RPMI7951 (cell line): ENCODE results near the gene DNAJC15. TPM values are rescaled to one million over a fixed set of nuclear protein-coding genes. Genes with fewer than 3 reads are reported as not detected.

Experiments
- DNase-seq: peaks from one replicate; pipeline ENCODE4 v3.0.0-alpha.2; 2012; ENCODE audit warnings: low read depth
- total RNA-seq: library from RNA; depleted of rRNA; stranded (reverse); fragments of >200 nt; shearing (Covaris generic); gene quantifications from 2 replicates; pipeline ENCODE4 v1.2.3, GENCODE V29; 2014

DNAJC15 gene
- total RNA-seq, 1 experiment from 2014 or later, result 54.5 TPM

DNA sequence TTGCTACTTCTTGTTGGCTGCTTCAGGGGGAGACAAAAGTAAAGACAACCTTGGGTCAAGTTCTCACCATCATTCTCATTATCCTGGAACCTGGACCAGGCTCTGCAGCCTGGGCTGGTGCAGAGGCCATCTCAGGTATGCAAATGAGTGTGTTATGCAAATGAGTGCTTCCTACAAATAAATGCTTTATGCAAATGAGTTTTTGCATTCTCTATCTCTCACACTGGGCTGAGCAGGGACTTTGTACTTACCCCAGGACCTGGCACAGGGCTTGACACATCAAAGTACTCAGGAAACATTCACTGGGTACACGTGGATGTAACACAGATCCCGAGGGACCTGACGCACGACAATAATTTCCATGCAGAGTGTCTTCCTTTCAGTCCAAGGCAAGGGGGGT is 103.0 kb downstream of the DNAJC15 start:
- no peak for DNase-seq

DNA sequence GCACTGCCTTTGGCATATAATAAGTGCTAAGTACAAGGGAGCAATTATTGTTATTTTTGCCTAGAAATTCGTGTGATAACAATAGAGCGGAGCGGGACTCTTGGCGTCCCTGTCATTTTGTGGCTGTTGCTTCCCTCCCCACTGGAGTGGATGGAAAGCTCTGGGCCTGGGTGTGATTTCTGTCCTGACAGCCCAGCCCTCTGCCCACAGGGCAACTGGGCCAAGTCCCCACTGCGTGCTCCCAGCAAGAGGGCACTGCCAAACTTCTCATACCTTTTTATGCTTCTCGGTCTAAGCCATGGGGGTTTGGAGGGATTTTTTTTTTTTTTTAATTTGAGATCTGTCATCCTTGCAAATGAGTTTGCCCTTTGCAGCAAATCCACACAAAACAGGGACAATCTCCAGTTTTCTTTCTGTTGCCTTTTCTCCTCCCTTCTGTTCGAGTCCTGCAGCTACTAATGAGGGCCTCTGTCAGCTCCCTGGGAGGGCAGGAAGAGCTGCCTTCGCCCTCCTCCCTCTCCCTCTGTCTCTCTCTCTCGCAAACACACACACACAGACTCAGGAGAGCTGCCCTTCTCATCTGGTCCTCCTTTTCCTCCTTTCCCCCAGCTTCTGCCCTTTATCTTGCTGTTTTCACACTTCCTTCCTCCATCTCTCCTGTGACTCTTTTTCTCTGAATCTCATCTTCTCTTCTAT is 103.9 kb downstream of the DNAJC15 start:
- DNase-seq, result no peak

DNA sequence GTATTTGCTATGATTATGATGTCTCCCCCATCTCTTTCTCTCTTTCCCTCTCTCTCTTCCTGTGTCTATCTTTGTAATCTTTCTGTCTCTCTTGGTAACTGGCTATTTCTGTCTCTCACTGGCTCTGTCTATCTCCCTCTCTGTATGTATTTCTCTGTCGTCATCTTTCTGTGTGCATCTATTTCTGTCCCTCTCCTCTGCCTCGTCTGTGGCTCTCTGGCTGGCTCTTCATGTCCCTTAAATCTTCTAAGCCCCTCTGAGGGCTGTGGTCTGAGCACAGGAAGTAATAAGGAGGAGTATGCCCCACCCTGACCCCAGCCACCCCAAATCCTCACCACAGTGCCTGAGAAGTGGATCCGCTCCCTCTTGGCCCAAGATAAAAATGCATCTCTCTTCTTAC is 104.4 kb downstream of the DNAJC15 start:
- DNase-seq, result no peak

DNA sequence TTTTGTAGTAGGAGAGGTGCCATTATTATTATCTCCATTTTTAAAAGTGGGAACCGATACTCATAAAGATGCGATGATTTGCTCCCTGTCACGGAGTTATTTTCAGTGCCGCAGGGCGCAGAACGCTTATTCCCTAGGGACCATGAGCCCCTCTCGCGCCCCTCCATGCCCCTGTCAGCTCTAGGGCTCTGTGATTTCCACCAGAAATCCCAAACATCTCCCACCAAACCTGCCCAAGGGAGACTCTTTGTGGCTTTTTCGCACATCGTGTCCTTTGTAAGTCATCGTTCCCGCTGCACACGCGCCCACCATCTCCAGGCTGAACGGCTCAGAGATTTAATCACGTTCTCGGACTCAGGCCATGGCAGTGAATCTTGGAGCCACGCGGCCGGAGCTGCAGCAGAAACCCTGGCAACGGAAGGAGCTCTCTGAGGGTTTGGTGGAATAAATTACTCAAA is 105.1 kb downstream of the DNAJC15 start:
- DNase-seq, result no peak

DNA sequence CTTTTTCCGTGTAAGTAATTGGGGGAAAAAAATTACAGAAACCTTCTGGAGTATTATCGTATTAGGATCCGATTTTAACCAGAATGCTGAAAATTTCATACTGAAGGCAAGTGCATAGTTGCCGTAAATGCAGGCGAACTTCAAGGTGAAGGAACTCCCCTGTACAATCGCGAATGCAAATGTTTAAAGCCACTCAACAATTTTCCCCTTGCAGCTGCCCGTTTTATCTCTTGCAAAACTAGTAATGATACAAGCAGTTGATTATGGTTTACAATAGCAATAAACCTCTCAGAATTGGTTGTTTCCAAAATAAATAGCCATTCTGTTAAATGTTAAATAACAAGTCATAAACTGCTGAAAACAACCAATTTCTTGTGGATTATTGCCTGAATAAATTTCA is 105.7 kb downstream of the DNAJC15 start:
- no peak for DNase-seq

DNA sequence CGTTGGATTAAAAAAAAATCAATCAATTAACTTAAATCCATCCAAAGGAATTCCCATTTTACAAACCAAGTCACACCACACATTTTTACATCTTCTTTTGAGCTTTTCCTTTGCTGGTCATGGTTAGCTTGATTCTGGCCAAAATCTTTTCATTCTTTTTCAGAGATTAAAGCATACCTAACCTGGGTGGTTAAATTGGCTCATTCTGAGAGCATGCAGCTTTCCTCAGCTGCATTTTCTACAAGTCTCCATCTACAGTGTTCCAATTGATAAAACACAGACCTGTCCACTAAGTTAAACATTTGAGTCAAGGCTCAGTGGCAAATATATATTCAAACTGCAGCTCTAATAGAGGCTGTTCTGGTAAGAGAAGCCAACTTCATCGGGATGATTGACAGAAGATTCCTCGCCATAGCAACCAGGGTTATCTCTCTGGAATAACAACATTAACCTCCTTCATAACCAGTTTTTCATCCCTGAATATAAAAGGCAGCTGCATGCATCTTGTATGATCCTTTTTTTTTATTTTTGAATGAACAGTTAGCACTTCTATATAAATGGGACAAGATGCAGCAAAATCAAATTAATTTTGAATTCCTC is 106.2 kb downstream of the DNAJC15 start:
- DNase-seq, result no peak

DNA sequence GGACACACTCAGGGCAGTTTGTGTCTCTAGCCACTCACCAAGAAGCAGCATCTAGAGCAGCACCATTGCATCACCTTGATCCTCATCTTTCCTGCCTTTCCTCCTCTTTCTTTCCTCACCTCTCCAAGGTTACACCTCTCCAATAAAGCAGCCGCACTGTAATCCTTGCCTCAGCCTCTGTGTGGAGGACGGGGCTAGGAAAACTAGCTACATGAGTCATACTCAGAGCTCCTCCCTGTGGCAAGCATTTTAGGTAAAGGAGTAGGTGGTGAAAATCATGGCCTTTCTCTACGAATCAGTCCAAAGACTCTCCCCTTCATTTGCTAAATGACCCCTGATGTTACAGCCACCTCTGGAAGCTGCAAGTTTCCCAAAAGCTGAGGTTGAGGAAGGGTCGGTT is 108.9 kb downstream of the DNAJC15 start:
- peak; percentile 50 for DNase-seq

DNA sequence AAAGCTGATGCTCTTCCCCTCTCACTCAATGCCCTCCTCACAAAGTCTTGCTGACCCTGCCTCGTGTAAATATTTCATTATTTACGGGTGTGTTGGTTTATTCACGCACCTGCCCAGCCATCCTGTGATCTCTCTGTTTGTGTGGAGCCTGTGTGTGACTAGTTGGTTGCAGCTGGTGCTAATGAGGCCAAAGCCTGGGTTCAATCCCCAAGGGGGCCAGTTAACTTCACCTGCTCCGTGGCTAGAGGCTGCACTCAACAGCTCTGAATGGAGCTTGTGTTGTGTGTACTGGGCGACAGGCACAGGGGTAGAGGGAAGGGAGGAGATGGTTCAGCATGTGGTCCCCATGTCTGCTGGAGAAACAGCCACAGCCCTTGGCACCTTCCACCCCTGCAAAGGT is 109.5 kb downstream of the DNAJC15 start:
- DNase-seq, result no peak

DNA sequence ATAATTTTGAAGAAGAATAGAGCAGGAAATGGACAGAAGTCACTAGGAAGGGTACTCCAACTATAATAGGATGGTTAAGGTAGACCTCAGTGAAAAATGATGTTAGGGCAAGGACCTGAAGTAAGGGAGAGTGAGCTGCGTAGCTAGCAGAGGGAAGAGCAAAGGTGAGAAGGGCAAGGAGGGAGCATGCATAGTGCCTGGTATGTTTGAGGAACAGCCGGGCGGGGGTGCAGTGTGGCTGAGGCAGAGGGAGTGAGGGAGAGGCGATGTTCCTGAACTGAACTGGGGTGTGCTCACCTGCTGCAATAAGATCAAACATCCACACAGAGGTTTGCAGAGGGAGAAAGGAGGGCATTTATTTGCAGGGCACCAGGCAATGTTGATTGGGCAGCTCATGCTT is 110.4 kb downstream of the DNAJC15 start:
- DNase-seq, result no peak

DNA sequence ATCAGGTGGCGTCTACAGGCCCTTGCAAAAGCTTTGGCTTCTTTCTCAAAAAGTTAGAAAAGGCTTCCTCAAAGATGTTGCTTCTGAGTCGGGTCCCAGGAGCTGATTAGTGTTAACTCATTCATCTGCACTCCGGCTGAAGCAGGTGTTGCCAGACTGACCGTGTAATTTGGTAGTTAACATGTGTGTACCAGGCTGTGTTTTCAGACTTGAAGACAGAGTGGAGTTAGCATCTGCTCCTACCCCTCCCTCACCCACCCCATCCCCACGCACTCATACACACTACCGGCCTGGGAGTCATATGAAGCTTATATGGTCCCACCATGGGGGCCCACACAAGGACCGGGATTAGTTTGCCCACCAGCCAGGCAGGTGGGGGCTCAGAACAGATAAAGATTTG is 111.5 kb downstream of the DNAJC15 start:
- DNase-seq, result no peak

DNA sequence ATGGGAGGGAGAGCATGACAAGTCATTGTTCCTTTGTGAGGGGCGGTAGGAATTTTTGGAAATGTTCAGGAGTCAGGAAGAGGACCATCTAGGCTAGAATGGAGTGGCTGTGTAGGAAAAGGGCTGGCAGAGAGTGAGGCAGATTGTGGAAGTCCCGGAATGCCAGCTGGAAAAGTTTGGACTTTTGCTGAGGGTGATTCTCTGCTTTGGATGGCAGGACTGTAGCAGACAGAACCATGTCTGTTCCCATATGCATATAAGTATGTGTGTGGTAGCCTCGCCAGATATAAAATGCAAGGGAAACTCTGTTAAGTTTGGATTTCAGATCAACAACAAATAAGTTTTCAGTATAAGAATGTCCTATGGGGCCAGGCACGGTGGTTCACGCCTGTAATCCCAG is 112.1 kb downstream of the DNAJC15 start:
- DNase-seq, result no peak

DNA sequence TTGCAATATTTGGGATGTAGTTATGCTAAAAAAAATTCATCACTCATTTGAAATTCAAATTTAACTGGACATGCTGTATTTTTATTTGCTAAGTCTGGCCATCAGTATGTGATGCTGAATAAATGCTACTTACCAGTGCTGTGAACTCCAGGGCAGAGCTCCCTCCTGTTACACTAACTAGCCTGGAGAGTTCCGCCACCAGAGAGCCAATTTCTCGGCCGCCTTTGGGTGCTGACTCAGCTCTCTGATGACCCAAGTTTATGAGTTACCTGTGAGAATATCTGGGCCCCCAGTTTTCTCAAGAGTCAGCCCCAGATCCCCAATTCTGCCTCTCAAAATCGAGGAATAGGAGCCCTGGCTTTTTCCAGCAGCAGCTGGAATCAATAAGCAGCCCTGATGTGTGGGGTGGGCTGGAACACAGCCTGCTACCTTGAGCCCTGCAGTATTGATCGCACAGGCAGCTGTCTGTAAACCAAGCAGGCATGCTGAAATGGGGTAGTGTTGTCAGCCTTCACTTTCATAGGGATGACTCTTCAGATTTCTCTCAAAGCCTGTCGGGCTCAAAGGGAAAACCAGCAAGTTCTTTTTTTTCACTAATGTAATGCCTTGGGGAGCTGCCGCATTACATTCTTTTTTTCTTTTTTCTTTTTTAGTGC is 113.7 kb downstream of the DNAJC15 start:
- no peak for DNase-seq

DNA sequence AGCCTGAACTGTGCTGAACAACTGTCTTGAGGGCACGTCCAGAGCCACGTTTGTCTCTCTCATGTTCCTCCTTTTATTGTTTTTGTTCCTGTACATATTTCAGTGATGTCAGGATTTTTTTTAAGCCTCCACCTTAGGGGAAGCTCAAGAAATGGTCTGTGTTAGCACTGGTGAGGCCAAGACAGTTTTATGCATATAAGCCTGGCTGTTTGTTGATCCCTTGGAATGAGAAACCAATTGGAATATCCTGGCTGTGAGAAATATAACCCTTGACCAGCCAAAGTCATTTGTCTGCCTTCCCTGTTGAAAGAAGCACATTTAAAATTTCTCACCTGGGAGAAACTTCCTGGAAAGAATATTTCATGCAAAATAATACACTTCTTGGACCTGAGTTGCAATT is 115.8 kb downstream of the DNAJC15 start:
- DNase-seq, result no peak

DNA sequence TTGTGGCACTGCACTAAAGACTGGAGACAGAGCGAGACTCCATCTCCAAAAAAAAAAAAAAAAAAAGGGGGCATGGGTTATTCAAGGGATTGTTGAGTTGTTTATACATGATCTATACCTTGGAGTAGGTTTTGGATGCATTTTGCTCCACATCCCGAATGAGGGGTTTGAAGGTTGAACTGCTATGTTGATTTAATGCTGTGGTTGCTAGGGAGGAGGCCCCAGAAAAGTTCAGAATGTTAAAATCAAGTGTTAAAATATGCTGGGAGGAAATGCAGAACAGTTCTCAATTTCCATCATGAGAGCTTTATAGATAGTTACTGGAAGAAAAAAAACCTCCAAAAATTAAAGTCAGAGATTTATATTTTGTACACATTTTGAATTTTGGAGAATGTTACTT is 116.5 kb downstream of the DNAJC15 start:
- DNase-seq, result no peak

DNA sequence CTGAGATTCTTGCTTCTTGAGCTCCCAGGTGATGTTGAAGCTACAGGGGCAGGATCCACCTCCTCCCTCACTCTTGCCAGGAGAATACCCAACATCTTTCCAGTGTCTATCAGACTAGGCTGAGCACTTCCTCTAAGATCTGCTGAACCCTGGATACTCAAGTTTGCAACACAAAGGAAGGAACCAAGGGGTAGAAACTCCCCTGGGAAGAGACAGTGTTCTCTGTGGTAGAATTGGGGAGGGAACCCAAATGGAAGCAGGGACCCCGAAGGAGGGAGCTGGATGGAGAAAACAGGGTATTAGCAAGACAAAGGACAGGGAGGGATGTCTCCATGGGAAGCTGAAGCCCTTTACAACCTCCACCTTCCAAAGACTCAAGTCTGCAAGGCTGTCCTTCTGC is 117.6 kb downstream of the DNAJC15 start:
- no peak for DNase-seq

DNA sequence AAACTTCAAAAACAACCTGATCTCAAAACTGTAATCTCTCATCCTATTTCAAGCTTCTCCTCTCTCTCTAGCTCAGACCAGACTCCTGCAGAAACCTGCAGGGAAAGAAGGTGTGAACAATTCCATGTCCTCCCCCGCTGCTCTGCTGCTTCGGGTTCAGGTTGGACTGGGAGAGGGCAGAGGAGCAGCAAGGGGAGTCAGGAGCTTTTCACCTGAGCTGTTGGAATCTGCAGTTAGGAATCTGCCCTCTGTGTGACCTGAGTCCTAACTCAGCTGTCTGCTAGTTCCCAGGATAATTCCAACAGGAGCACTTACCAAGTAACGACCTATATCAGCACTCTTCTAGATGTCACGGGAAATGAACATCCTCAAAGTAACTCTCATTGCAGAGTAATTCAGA is 118.3 kb downstream of the DNAJC15 start:
- no peak for DNase-seq

DNA sequence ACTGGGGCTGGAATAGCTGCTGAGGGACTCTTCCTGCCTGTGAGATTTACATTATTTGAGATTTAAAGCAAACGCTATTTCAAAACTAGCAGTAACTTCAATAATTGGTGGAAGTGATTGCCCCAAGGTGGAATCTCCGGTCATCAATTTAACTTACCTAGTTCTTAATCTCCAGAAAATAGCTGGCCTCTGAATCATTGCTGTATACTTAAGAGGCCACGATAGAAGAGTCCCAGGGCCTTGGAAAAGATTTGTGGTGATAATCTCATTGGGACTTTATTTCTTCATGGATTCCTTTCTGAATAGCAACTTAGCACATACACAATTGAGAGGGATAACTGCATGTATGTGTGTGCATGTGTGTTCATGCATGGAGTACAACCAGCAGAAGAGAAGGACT is 120.2 kb downstream of the DNAJC15 start:
- no peak for DNase-seq

DNA sequence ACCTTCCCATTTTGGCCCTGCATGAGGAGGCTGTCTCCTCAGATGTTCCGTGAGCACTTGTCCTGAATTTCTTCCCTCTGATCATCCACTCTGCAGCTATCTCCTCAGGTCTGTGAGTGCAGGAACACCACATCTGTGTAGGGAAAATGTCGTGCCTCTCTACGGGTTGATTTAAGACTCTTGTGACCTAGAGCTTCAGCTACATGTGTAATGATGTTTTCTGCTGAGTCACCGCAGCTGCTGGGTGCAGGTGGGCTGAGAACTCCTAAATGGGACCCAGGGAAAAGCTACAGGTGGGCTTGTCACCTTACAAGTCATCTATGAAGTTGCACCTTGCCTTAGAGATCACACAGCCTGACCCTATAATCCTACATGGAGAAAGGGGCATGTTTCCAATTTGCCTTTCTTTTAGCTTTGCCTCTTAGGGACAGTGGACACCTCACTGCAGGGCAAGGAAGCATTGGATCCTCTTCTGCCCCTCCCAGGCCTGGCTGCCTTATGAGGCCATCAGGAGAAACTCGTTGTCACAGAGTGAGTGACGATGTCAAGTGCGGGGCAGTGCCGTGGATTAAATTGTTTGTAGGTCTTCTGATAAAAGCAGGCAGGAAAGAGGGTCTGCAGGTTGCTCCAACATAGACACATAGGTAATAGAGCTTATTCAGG is 122.3 kb downstream of the DNAJC15 start:
- DNase-seq, result no peak

DNA sequence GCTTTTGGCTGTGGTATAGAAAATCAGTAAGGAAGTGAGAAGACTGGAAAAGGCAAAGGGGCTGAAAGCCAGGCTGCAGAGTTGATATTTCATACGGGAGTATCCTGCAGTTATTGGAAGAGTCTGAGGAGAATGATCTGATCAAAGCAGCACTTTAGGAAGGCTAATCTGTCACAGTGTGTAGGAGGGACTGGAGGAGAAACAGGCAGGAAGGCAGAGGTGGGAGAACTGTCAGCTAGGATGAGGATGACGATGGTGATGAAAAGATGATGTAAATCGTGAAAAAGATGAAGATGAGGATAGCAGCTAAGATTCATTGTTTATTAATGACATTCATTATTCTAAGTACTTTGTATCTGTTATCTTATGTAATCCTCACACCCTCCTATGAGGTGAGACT is 123.0 kb downstream of the DNAJC15 start:
- DNase-seq, result no peak

DNA sequence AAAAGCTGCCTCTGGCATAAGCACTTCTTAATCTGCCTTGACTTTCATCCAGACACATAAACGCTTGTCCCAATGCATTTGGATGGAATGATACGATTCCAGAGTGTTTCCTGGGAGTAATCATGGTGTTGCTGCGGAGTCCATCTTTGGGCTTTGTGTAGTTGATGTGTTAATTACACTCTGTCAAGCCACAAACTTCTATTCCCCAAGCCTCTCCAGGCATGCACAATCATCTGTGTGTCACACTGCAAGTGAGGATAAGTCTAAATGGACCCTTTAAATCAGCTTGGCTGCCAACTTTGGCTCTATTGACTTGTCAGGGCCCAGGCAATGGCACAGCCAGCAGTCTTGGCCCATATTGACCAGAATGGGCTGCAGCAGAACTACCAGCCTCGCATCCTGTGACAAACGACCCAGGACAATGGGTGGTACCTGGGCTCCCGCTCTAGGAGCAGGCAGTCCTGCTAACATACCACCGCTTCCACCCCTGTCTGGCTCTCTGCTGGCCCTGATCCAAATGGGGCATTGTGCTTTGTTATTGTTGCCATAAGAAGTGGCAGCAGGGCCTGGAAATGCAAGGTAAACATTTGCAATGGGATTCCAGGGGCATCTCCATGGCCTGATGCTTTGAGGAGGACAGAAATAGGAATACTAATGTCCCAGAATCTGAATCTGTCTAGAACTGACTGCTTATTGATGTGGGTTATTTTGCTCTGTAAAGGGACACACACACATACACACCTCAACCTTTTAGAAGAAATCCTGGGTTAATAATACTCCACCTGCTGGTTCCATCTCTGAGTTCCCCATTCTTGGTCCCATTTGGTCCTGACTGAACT is 127.2 kb downstream of the DNAJC15 start:
- DNase-seq, result no peak

DNA sequence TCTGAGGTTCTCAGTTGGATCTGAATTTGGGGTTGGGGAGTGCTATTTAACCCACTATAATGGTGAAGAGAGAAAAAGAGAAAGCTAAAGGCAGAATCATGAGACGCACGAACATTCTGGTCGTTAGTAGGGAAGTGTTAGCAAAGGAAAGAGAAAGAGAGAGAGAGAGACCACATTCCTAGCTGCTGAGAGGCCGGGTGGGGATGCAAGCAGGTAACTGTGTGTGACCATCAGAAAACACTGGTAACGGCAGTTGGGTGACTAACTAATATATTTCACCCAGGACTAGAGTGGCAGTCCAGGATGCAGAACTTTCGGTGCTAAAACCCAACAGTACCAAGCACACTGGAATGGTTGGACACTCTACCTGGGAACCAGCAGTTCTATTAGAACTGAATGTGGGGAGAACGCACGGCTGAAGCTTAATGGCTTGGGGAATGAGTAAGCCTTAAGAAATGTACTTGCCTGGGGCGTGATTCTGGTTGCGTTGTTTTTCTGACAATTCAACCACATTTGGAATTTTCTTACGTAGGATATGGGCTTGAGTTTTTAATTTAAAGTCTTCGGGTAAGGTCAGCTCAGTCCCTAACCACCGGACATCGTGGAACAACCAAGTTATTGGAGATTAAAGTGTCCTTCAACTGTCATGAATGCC is 130.2 kb downstream of the DNAJC15 start:
- DNase-seq, result peak; percentile 95
